Mesothelial cell of epicardium (in vitro differentiated cells): ENCODE data around the gene SLC25A10. TPM values are rescaled to one million over a fixed set of nuclear protein-coding genes. Genes with fewer than 3 reads are reported as not detected.

Experiments
- DNase-seq, 2 experiments: peaks; one replicate each; pipeline ENCODE4 v3.0.0; 2021; ENCODE audit warnings: low spot score in 2 of 2; ENCODE audit not compliant: unreplicated experiment in 2 of 2
- H3K27ac Mint-ChIP-seq: 2 replicates; pipeline ENCODE4 v1.8.0; 2021; ENCODE audit warnings: mixed read lengths
- H3K27me3 Mint-ChIP-seq: 2 replicates; pipeline ENCODE4 v1.8.0; 2021; ENCODE audit warnings: low read depth, mixed read lengths
- H3K36me3 Mint-ChIP-seq: 2 replicates; pipeline ENCODE4 v1.8.0; 2021; ENCODE audit warnings: mixed read lengths
- H3K4me1 Mint-ChIP-seq: 2 replicates; pipeline ENCODE4 v1.8.0; 2021; ENCODE audit warnings: mixed read lengths
- H3K4me3 Mint-ChIP-seq: 2 replicates; pipeline ENCODE4 v1.8.0; 2021; ENCODE audit warnings: mild to moderate bottlenecking, moderate library complexity, mixed read lengths
- H3K9me3 Mint-ChIP-seq: 2 replicates; pipeline ENCODE4 v1.8.0; 2021; ENCODE audit warnings: mixed read lengths
- CTCF ChIP-seq: fragments of 200-600 bp; sonication (generic); IDR thresholded peaks from one replicate; pipeline ENCODE4 v1.5.0; 2021; ENCODE audit warnings: antibody characterized with exemption; ENCODE audit not compliant: unreplicated experiment
- total RNA-seq: library from RNA; stranded (reverse); gene quantifications from 3 replicates; pipeline ENCODE4 v1.2.1, GENCODE V29; 2021

Gene SLC25A10
- total RNA-seq, 1 donor from 2014 or later, result 15.2 TPM

DNA sequence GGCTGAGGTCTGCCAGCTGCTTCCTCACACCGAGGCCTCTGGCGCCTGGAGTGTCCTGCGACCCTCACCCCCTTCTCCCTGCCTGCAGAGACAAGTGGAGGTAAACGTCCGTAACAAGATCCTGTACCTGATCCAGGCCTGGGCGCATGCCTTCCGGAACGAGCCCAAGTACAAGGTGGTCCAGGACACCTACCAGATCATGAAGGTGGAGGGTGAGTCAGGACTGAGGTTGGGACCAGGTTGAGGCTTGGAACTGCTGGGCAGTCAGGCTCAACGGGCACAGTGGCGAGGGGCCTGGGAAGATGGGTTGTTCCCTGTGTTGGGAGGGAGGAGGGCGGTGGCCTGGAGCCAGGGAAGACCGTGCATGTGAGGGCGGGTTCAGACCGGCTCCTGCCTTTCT lies 23.5 kb upstream of the SLC25A10 start:
- Mint-ChIP-seq H3K4me3 (no peak overlapping the region), H3K27me3 (no peaks in the 10 kb centered on the region), H3K9me3 (no peaks in the 10 kb centered on the region), H3K36me3 (peaks cover 14% of the 10 kb centered on the region), H3K27ac (no peak overlapping the region), H3K4me1 (peaks cover 14% of the 10 kb centered on the region)
- DNase-seq, result no peak
- TF ChIP-seq CTCF, result no peak

- Mint-ChIP-seq H3K9me3 (no peaks in the 10 kb centered on the region), H3K27ac (no peak overlapping the region), H3K4me1 (peaks cover 5% of the 10 kb centered on the region), H3K27me3 (no peaks in the 10 kb centered on the region), H3K36me3 (peaks cover 14% of the 10 kb centered on the region), H3K4me3 (no peak overlapping the region)
- no peak for TF ChIP-seq CTCF
- DNase-seq, result no peak
Measured at GRCh38 chr17:81690066-81690465, 22.0 kb upstream of the SLC25A10 start.

GRCh38 chr17:81690549-81690948 lies 21.5 kb upstream of the SLC25A10 start:
- Mint-ChIP-seq H3K27ac (no peak overlapping the region), H3K27me3 (no peaks in the 10 kb centered on the region), H3K9me3 (no peaks in the 10 kb centered on the region), H3K4me1 (peaks cover under 1% of the 10 kb centered on the region), H3K4me3 (no peak overlapping the region), H3K36me3 (peaks cover 14% of the 10 kb centered on the region)
- no peak for DNase-seq
- TF ChIP-seq CTCF, result no peak

DNA sequence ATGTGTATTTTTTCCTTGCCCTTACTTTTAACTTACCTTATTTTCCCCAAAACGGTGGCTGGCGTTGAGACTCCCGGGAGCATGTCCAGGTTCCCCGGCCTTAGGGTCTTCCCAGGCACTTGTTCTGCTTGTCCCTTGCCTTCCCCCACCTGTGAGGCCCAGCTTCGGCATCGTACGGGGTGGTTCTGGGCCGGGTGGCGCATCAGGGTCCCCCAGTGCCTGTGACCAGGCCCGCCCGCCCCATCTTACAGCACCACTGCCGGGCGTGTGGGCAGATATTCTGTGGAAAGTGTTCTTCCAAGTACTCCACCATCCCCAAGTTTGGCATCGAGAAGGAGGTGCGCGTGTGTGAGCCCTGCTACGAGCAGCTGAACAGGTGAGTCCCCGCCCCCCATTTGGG lies 20.9 kb upstream of the SLC25A10 start:
- Mint-ChIP-seq H3K27me3 (no peaks in the 10 kb centered on the region), H3K4me1 (no peaks in the 10 kb centered on the region), H3K27ac (no peak overlapping the region), H3K4me3 (no peak overlapping the region), H3K36me3 (peaks cover 13% of the 10 kb centered on the region), H3K9me3 (no peaks in the 10 kb centered on the region)
- TF ChIP-seq CTCF, result no peak
- no peak for DNase-seq

GRCh38 chr17:81691608-81692007 lies 20.5 kb upstream of the SLC25A10 start:
- H3K4me3 Mint-ChIP-seq, result no peak overlapping the region
- H3K4me1 Mint-ChIP-seq, result no peaks in the 10 kb centered on the region
- H3K9me3 Mint-ChIP-seq, result no peaks in the 10 kb centered on the region
- H3K27me3 Mint-ChIP-seq, result no peaks in the 10 kb centered on the region
- TF ChIP-seq CTCF, result no peak
- H3K36me3 Mint-ChIP-seq, result peaks cover 10% of the 10 kb centered on the region
- H3K27ac Mint-ChIP-seq, result no peak overlapping the region
- no peak for DNase-seq
